GM12872 (cell line): ENCODE data around the gene PKD1L1.

Source experiments
- TF ChIP-seq, protein P1 (sequence below): IDR thresholded peaks from 3 replicates; pipeline ENCODE4 v1.5.1; 2011; ENCODE audit warnings: low read depth, mild to moderate bottlenecking, low read length, moderate library complexity; ENCODE audit not compliant: insufficient read depth

The PKD1L1 gene

DNA sequence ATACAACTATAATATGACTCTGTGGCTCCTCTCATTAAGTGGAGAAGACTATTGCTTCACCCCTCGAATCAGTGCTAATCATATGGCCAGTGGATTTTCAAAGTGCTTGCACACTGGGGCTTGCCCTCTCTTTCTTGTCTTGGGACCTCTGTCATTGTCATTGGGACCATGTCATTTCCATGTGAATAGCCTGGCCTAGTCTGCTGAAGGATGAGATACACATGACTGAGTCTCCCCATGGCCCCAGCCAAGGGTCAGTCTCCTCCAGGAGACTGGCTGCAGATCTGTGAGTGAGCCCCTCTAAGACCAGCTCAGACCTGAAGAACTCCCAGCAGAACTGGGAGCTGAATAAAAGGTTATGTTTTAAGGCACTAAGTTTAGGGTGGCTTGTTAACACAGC, 39.5 kb downstream of the PKD1L1 start:
- TF ChIP-seq, protein P1, sequence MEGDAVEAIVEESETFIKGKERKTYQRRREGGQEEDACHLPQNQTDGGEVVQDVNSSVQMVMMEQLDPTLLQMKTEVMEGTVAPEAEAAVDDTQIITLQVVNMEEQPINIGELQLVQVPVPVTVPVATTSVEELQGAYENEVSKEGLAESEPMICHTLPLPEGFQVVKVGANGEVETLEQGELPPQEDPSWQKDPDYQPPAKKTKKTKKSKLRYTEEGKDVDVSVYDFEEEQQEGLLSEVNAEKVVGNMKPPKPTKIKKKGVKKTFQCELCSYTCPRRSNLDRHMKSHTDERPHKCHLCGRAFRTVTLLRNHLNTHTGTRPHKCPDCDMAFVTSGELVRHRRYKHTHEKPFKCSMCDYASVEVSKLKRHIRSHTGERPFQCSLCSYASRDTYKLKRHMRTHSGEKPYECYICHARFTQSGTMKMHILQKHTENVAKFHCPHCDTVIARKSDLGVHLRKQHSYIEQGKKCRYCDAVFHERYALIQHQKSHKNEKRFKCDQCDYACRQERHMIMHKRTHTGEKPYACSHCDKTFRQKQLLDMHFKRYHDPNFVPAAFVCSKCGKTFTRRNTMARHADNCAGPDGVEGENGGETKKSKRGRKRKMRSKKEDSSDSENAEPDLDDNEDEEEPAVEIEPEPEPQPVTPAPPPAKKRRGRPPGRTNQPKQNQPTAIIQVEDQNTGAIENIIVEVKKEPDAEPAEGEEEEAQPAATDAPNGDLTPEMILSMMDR: no peak

- TF ChIP-seq, protein P1: no peak
Observed at GRCh38 chr7:47907981-47908616, 40.2 kb downstream of the PKD1L1 start.

DNA sequence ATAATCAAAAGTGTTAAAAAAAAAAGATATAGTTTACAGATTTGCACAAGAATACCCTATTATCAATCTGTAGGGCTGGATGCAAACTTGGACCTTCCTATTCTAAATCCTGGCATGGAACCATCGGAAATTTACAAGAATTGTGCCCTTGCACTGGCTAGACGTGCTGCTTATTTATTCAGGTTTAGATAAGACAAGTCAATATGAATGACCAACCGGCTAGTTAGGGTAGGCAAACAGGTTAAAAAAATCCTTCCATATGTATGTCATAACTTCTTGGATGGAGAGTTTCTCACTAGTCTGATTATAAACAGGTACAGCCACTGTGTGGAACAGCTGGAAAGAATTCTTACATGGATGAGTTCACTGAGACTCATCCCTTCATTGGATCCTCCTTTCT, 41.4 kb downstream of the PKD1L1 start:
- TF ChIP-seq, protein P1: no peak

- TF ChIP-seq, protein P1: no peak
Observed at GRCh38 chr7:47905076-47905920, 43.0 kb downstream of the PKD1L1 start.

DNA sequence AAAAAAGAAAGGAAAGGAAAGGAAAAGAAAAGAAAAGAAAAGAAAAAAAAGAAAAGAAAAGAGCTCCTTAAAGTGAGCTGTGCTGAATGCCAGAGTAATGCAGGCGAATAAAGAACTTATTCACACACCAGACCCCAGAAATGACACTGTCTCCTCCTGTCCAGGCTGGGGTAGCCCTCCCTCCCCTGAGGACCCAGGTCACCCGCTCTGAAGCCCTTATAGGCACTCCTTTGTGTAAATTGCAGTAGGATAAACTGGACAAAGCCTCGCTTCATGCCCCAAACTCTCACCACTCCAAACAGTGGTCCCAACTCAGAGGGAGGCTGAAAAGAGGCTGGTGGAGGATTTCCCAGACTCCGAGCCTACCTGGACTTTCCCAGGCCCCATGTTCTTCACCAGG, 46.3 kb downstream of the PKD1L1 start:
- TF ChIP-seq, protein P1: no peak

DNA sequence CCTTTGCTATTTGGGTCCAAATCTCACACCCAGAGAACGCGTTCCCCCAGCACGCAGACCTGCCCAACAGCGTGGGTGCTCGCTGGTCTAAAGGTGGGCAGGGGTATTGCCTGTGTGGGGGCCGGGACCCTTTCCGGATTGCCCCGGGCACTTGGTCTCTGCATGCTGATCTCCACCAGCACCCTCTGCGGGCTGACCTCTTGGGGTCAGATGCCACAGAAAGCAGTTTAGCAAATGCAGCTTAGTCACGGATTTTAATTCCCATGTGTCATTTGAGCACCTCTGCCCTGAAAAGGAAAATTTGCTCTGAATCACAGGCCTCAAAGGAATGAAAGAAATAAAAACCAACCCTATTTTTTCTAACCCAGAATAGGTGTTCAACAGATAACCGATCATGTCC, 46.7 kb downstream of the PKD1L1 start:
- TF ChIP-seq, protein P1: no peak

GRCh38 chr7:47897831-47898230, 50.4 kb downstream of the PKD1L1 start:
- TF ChIP-seq, protein P1: no peak
